ENCODE data around the gene TFDP2. TPM values are rescaled to one million over a fixed set of nuclear protein-coding genes. Genes with fewer than 3 reads are reported as not detected.

TFDP2 gene
- total and polyA plus RNA-seq, 10 of the 15 experiments (the other 5 are each of a cell fraction or from before 2014, with no cell fraction given), result 28.3 to 100 (median 49.7) TPM

- in situ Hi-C loops (cut with MboI), result no loop called here
- ChIA-PET CTCF (no interaction called here), SMC1A (ENCODE audit: uncharacterized antibody, unreplicated experiment) (no interaction called here), POLR2A (no interaction called here), RAD21 (ENCODE audit: unreplicated experiment) (no interaction called here)
- Histone ChIP-seq H3K4me3 (no peak overlapping the region), H4K20me1 (ENCODE audit: control insufficient read depth, insufficient read depth) (no peaks in the 10 kb centered on the region), H3K4me2 (ENCODE audit: control insufficient read depth, insufficient read depth) (no peak overlapping the region), H3K9ac (ENCODE audit: control insufficient read depth, insufficient read depth, low read length) (no peak overlapping the region), H3K27me3 (replicated peaks in 1 of 2; ENCODE audit: control insufficient read depth in 2 of 2, insufficient read depth in 2 of 2, low read length in 1 of 2) (no peaks in the 10 kb centered on the region), H3K36me3 (ENCODE audit: control insufficient read depth in 2 of 2, insufficient read depth in 2 of 2, low read length in 1 of 2) (no peaks in the 10 kb centered on the region), H3K4me1 (ENCODE audit: control insufficient read depth, insufficient read depth, low read length) (no peaks in the 10 kb centered on the region), H3K9me3 (replicated peaks; ENCODE audit: control insufficient read depth, insufficient read depth, low read length) (no peaks in the 10 kb centered on the region), H3K79me2 (ENCODE audit: control insufficient read depth, insufficient read depth, low read length) (no peaks in the 10 kb centered on the region), H3K27ac (ENCODE audit: control insufficient read depth, insufficient read depth) (no peak overlapping the region), H2AFZ (ENCODE audit: control insufficient read depth, low read depth, low read length) (no peak overlapping the region)
- no peak for TF ChIP-seq ZNF274 (IDR thresholded peaks at IDR 0.05; ENCODE audit: insufficient read depth, insufficient read length)
- no peak for TF ChIP-seq CREM (IDR thresholded peaks at IDR 0.05; ENCODE audit: low read depth)
- TF ChIP-seq SUPT20H (IDR thresholded peaks at IDR 0.05; ENCODE audit: borderline replicate concordance, control insufficient read depth, low read depth, low read length), result no peak
- TF ChIP-seq USF1 (IDR thresholded peaks at IDR 0.05; ENCODE audit: borderline replicate concordance, extremely low read length, insufficient read depth, low read depth, low read length), result no peak
- no peak for TF ChIP-seq YY1 (IDR thresholded peaks at IDR 0.05; ENCODE audit: low read depth, low read length)
- no peak for TF ChIP-seq NKRF (conservative IDR thresholded peaks at IDR 0.05)
- no peak for TF ChIP-seq TCF3 (IDR thresholded peaks at IDR 0.05; ENCODE audit: borderline replicate concordance, insufficient read depth, low read depth, low read length)
- TF ChIP-seq CBX3 (IDR thresholded peaks at IDR 0.05; ENCODE audit: borderline replicate concordance, low read depth), result no peak
- no peak for TF ChIP-seq USF2 (IDR thresholded peaks at IDR 0.05; ENCODE audit: borderline replicate concordance, low read depth, low read length)
- TF ChIP-seq ZBED1 (IDR thresholded peaks at IDR 0.05; ENCODE audit: borderline replicate concordance), result no peak
- ATAC-seq (no peak), DNase-seq (ENCODE audit: low read depth, low spot score) (no peak), FAIRE-seq (no peak)
- 67% methylated on average over 16 of the region's 16 CpGs for whole genome bisulfite sequencing (ENCODE audit: insufficient coverage, insufficient replicate concordance, low lambda C conversion rate, missing lambda C conversion rate)
- BruUV-seq (replicated peaks), result no TSS peak
- intact Hi-C loops (cut with micrococcal nuclease; ENCODE audit: unreplicated experiment), result no loop called here
Observed at GRCh38 chr3:141933421-141934300, 215.7 kb downstream of the TFDP2 start.
